ENCODE data around the gene EVL.
"Not testable (repeated sequence)": the region's sequence is repeated elsewhere in the genome, so short reads cannot be mapped to it uniquely, and the experiment has no call there.

The EVL gene

GRCh38 chr14:100056964-100057795, 8.0 kb upstream of the EVL start:
- no peak overlapping the region for H3K4me3 ChIP-seq (ENCODE audit: low read depth, low read length)
- DNase-seq (ENCODE audit: low read depth): no peak
- peak; percentile 41 for TF ChIP-seq CTCF (IDR thresholded peaks at IDR 0.05; ENCODE audit: control insufficient read depth, extremely low read depth, insufficient read depth)

GRCh38 chr14:100058777-100059437, 6.3 kb upstream of the EVL start:
- DNase-seq (ENCODE audit: low read depth): no peak
- no peak overlapping the region; the same call in 1 of the 2 replicates for H3K4me3 ChIP-seq (ENCODE audit: low read depth, low read length)
- no peak for TF ChIP-seq CTCF (IDR thresholded peaks at IDR 0.05; ENCODE audit: control insufficient read depth, extremely low read depth, insufficient read depth)

GRCh38 chr14:100059438-100059781, 5.8 kb upstream of the EVL start:
- DNase-seq (ENCODE audit: low read depth): peak; percentile 91

GRCh38 chr14:100060760-100061159, 4.5 kb upstream of the EVL start:
- no peak overlapping the region for H3K4me3 ChIP-seq (ENCODE audit: low read depth, low read length)
- no peak for DNase-seq (ENCODE audit: low read depth)
- TF ChIP-seq CTCF (IDR thresholded peaks at IDR 0.05; ENCODE audit: control insufficient read depth, extremely low read depth, insufficient read depth): no peak

More at GRCh38 chr14:100059438-100059781, 5.8 kb upstream of the EVL start:
- TF ChIP-seq CTCF (IDR thresholded peaks at IDR 0.05; ENCODE audit: control insufficient read depth, extremely low read depth, insufficient read depth): no peak
- no peak overlapping the region for H3K4me3 ChIP-seq (ENCODE audit: low read depth, low read length)

GRCh38 chr14:100062590-100062989, 2.6 kb upstream of the EVL start:
- TF ChIP-seq CTCF (IDR thresholded peaks at IDR 0.05; ENCODE audit: control insufficient read depth, extremely low read depth, insufficient read depth): no peak
- H3K4me3 ChIP-seq (ENCODE audit: low read depth, low read length): no peak overlapping the region
- DNase-seq (ENCODE audit: low read depth): no peak

- TF ChIP-seq CTCF (IDR thresholded peaks at IDR 0.05; ENCODE audit: control insufficient read depth, extremely low read depth, insufficient read depth): no peak
- DNase-seq (ENCODE audit: low read depth): no peak
- no peak overlapping the region for H3K4me3 ChIP-seq (ENCODE audit: low read depth, low read length)
Observed at GRCh38 chr14:100063314-100063941, 1.8 kb upstream of the EVL start.

GRCh38 chr14:100064335-100065092, 708 bp upstream of the EVL start:
- not testable (repeated sequence) for H3K4me3 ChIP-seq (ENCODE audit: low read depth, low read length); DNase-seq (ENCODE audit: low read depth)

Measured in LNCaP clone FGC (cell line).